ENCODE measurements around the gene PRICKLE3.

PRICKLE3 gene

DNA sequence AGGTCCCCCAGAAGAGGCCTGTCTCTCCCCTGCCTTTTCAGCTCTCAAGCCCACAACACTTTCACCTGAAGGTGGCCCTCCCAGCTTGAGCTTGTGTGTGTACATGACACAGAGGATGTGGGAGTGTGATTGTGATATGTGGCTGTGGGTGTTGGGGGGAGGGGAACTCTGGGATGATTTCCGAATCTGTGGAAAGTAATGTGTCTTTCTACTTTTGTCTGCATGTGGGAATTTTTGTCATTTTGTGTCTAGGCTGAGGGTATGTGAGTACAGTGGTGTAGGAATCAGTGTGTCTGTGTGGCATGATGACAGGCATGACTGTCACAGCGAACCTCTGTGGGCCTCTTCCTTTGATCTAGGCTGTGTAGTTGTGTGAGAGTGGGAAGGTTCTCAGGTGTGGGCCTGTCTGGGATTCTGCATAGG is 7.4 kb upstream of the PRICKLE3 start:
- no peak overlapping the region for H3K9ac ChIP-seq (ENCODE audit: low read length)

DNA sequence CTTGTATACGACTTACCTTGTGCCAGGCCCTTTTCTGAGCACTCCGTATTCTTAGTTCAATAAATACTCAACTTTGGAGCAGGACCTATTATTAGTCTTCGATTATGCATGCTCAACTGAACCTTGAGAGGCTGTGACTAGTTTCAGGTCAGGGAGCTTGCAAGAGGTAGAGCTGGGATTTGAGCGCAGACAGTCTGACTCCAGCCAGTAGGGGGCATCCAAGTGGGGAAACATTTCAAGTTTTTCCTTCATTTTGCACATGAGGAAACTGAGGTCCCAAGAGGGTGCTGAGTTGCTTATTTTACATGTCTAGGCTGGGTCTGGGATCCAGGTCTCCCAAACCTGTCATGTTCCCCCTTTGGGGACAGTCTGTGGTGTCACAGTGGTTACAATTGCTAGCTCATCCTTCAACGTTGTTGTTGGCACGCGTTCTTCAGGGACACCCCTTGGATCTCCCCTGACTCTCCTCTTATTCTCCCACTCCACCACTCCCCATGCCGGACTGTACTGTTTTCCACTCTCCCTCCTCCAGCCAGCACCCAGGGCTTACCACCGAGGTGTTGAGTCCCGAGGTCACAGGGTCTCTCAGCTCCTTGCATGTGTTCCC is 6.7 kb upstream of the PRICKLE3 start:
- Histone ChIP-seq H2AFZ (ENCODE audit: low read length) (no peak overlapping the region), H3K27ac (ENCODE audit: low read depth, low read length, poor library complexity, severe bottlenecking) (no peak overlapping the region), H3K36me3 (ENCODE audit: insufficient read depth, low read length) (no peaks in the 10 kb centered on the region), H3F3A (ENCODE audit: insufficient read depth, low read length) (no peaks in the 10 kb centered on the region), H3K9ac (ENCODE audit: low read length) (no peak overlapping the region), H3K4me1 (ENCODE audit: insufficient read depth, low read length, severe bottlenecking) (peaks cover 12% of the 10 kb centered on the region), H3K9me3 (ENCODE audit: low read length) (no peaks in the 10 kb centered on the region), H3K4me2 (ENCODE audit: low read length) (no peak overlapping the region), H4K20me1 (ENCODE audit: insufficient read depth, low read length) (no peaks in the 10 kb centered on the region), H3K27me3 (ENCODE audit: insufficient read depth, low read length) (no peaks in the 10 kb centered on the region), H3K4me3 (ENCODE audit: low read depth, low read length, poor library complexity, severe bottlenecking) (peak overlapping the region; percentile 78), H3K79me2 (ENCODE audit: insufficient read depth, low read length) (no peaks in the 10 kb centered on the region), H3K9me2 (ENCODE audit: low read depth, low read length) (no peaks in the 10 kb centered on the region)
- TF ChIP-seq, protein P1, sequence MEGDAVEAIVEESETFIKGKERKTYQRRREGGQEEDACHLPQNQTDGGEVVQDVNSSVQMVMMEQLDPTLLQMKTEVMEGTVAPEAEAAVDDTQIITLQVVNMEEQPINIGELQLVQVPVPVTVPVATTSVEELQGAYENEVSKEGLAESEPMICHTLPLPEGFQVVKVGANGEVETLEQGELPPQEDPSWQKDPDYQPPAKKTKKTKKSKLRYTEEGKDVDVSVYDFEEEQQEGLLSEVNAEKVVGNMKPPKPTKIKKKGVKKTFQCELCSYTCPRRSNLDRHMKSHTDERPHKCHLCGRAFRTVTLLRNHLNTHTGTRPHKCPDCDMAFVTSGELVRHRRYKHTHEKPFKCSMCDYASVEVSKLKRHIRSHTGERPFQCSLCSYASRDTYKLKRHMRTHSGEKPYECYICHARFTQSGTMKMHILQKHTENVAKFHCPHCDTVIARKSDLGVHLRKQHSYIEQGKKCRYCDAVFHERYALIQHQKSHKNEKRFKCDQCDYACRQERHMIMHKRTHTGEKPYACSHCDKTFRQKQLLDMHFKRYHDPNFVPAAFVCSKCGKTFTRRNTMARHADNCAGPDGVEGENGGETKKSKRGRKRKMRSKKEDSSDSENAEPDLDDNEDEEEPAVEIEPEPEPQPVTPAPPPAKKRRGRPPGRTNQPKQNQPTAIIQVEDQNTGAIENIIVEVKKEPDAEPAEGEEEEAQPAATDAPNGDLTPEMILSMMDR (IDR thresholded peaks at IDR 0.05; ENCODE audit: low read length), result peak; percentile 59
- no peak for TF ChIP-seq EZH2 (IDR thresholded peaks at IDR 0.05; ENCODE audit: borderline replicate concordance, low read length)

More for the DNA sequence above, 7.4 kb upstream of the PRICKLE3 start:
- H3F3A ChIP-seq (ENCODE audit: insufficient read depth, low read length), result no peaks in the 10 kb centered on the region
- no peak overlapping the region for H3K4me2 ChIP-seq (ENCODE audit: low read length)
- no peaks in the 10 kb centered on the region for H3K9me3 ChIP-seq (ENCODE audit: low read length)
- H3K27ac ChIP-seq (ENCODE audit: low read depth, low read length, poor library complexity, severe bottlenecking), result no peak overlapping the region
- H3K27me3 ChIP-seq (ENCODE audit: insufficient read depth, low read length), result no peaks in the 10 kb centered on the region
- H3K4me1 ChIP-seq (ENCODE audit: insufficient read depth, low read length, severe bottlenecking), result peaks cover 12% of the 10 kb centered on the region
- no peaks in the 10 kb centered on the region for H3K36me3 ChIP-seq (ENCODE audit: insufficient read depth, low read length)
- H4K20me1 ChIP-seq (ENCODE audit: insufficient read depth, low read length), result no peaks in the 10 kb centered on the region
- no peaks in the 10 kb centered on the region for H3K9me2 ChIP-seq (ENCODE audit: low read depth, low read length)
- no peaks in the 10 kb centered on the region for H3K79me2 ChIP-seq (ENCODE audit: insufficient read depth, low read length)
- no peak overlapping the region for H2AFZ ChIP-seq (ENCODE audit: low read length)
- TF ChIP-seq, protein P1 (IDR thresholded peaks at IDR 0.05; ENCODE audit: low read length), result no peak
- no peak for TF ChIP-seq EZH2 (IDR thresholded peaks at IDR 0.05; ENCODE audit: borderline replicate concordance, low read length)
- no peak overlapping the region for H3K4me3 ChIP-seq (ENCODE audit: low read depth, low read length, poor library complexity, severe bottlenecking)

DNA sequence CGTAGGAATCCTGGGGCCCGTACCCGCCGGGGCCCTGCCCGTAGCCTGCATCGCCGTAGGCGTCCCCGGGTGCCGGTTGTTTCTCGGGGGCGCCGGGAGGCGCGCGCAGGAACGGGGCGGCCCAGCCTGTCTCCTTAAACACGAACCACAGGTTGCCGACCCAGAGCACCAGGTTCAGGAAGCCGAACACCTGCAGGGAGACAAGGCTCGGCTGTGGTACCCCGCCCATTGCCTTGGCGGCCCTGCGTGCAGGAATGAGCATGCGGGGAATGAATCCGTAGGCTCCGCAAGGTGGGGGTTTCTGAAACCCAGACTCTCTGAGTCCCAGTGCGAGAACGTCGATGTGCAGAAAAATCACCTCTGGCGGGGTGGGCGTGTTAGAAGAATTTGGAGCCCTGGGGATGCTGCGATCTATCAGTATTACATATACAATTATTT is 5.4 kb upstream of the PRICKLE3 start:
- H3K4me3 ChIP-seq (ENCODE audit: low read depth, low read length, poor library complexity, severe bottlenecking), result peak overlapping the region; percentile 78
- no peaks in the 10 kb centered on the region for H3F3A ChIP-seq (ENCODE audit: insufficient read depth, low read length)
- no peak for TF ChIP-seq EZH2 (IDR thresholded peaks at IDR 0.05; ENCODE audit: borderline replicate concordance, low read length)
- TF ChIP-seq, protein P1 (IDR thresholded peaks at IDR 0.05; ENCODE audit: low read length), result no peak
- no peaks in the 10 kb centered on the region for H3K9me2 ChIP-seq (ENCODE audit: low read depth, low read length)
- peaks cover 17% of the 10 kb centered on the region for H3K4me1 ChIP-seq (ENCODE audit: insufficient read depth, low read length, severe bottlenecking)
- peak overlapping the region; percentile 73 for H3K9ac ChIP-seq (ENCODE audit: low read length)
- no peaks in the 10 kb centered on the region for H4K20me1 ChIP-seq (ENCODE audit: insufficient read depth, low read length)
- no peaks in the 10 kb centered on the region for H3K36me3 ChIP-seq (ENCODE audit: insufficient read depth, low read length)
- no peak overlapping the region for H2AFZ ChIP-seq (ENCODE audit: low read length)
- no peaks in the 10 kb centered on the region for H3K79me2 ChIP-seq (ENCODE audit: insufficient read depth, low read length)
- H3K27ac ChIP-seq (ENCODE audit: low read depth, low read length, poor library complexity, severe bottlenecking), result peak overlapping the region; percentile 1
- H3K4me2 ChIP-seq (ENCODE audit: low read length), result peak overlapping the region; percentile 74
- H3K27me3 ChIP-seq (ENCODE audit: insufficient read depth, low read length), result no peaks in the 10 kb centered on the region
- H3K9me3 ChIP-seq (ENCODE audit: low read length), result no peaks in the 10 kb centered on the region

Data from OCI-LY1 (cell line).